Islet of Langerhans (tissue), 1 donor: ENCODE data around the gene RSPH4A.
"Not testable (repeated sequence)": the region's sequence is repeated elsewhere in the genome, so short reads cannot be mapped to it uniquely, and the experiment has no call there.

ENCODE experiments used
- FAIRE-seq: peaks from one replicate; lab custom pipeline; 2011; peaks lifted over from hg19 to GRCh38; lab: Jason Lieb, UNC

The RSPH4A gene

GRCh38 chr6:116615937-116616736 lies at the start of gene RSPH4A:
Gene RSPH4A (plus strand): TSS chr6:116616479. CDS start chr6:116616624, 145 bp downstream.
- FAIRE-seq = peak; percentile 99

GRCh38 chr6:116568111-116568510 lies 48.2 kb upstream of the RSPH4A start:
- no peak for FAIRE-seq

- FAIRE-seq = no peak
Observed at GRCh38 chr6:116568821-116569755, 47.2 kb upstream of the RSPH4A start.

- FAIRE-seq = no peak
Observed at GRCh38 chr6:116570856-116571682, 45.2 kb upstream of the RSPH4A start, which contains the start of gene RWDD1. Gene RWDD1 (plus strand): TSS chr6:116571504. CDS start chr6:116571583, 79 bp downstream.

GRCh38 chr6:116571683-116572000 lies 44.6 kb upstream of the RSPH4A start:
- no peak for FAIRE-seq

GRCh38 chr6:116572162-116572561 lies 44.1 kb upstream of the RSPH4A start:
- FAIRE-seq = no peak

GRCh38 chr6:116575227-116575626 lies 41.1 kb upstream of the RSPH4A start:
- no peak for FAIRE-seq

- peak; percentile 76 for FAIRE-seq
Observed at GRCh38 chr6:116577486-116577885, 38.8 kb upstream of the RSPH4A start.

GRCh38 chr6:116578335-116578734 lies 37.9 kb upstream of the RSPH4A start:
- no peak for FAIRE-seq

- no peak for FAIRE-seq
Observed at GRCh38 chr6:116579143-116579542, 37.1 kb upstream of the RSPH4A start.

- FAIRE-seq = no peak
Observed at GRCh38 chr6:116580198-116580597, 36.1 kb upstream of the RSPH4A start.

- peak; percentile 77 for FAIRE-seq
Observed at GRCh38 chr6:116586276-116586675, 30.0 kb upstream of the RSPH4A start.

GRCh38 chr6:116586738-116587137 lies 29.5 kb upstream of the RSPH4A start:
- FAIRE-seq = no peak

- no peak for FAIRE-seq
Observed at GRCh38 chr6:116595247-116595646, 21.0 kb upstream of the RSPH4A start.

GRCh38 chr6:116596815-116597214 lies 19.5 kb upstream of the RSPH4A start:
- FAIRE-seq = no peak

GRCh38 chr6:116603916-116604315 lies 12.4 kb upstream of the RSPH4A start:
- FAIRE-seq = not testable (repeated sequence)

- FAIRE-seq = not testable (repeated sequence)
Observed at GRCh38 chr6:116604868-116605267, 11.4 kb upstream of the RSPH4A start.

- no peak for FAIRE-seq
Observed at GRCh38 chr6:116605935-116606334, 10.3 kb upstream of the RSPH4A start.

GRCh38 chr6:116611056-116611455 lies 5.2 kb upstream of the RSPH4A start:
- FAIRE-seq = no peak

GRCh38 chr6:116616737-116617053 lies 416 bp downstream of the RSPH4A start:
- FAIRE-seq = no peak

GRCh38 chr6:116624036-116624805 lies 7.9 kb downstream of the RSPH4A start:
- no peak for FAIRE-seq

- no peak for FAIRE-seq
Observed at GRCh38 chr6:116625872-116626271, 9.6 kb downstream of the RSPH4A start.
